Neural cell (in vitro differentiated cells): Measurements from ENCODE around the gene CBFA2T2. TPM values are rescaled to one million over a fixed set of nuclear protein-coding genes. Genes with fewer than 3 reads are reported as not detected.

Experiments
- H2AFZ ChIP-seq: fragments of 200-600, 300-800 bp; sonication (generic), shearing (Covaris generic); 2 replicates; pipeline ENCODE4 v1.6.0; 2014; ENCODE audit warnings: low read depth, mild to moderate bottlenecking, antibody characterized with exemption, low read length, moderate library complexity
- H3F3A ChIP-seq: fragments of 200-600 bp; shearing (Covaris generic); 2 replicates; pipeline ENCODE4 v1.6.1; 2016; ENCODE audit warnings: mild to moderate bottlenecking, moderate library complexity, mixed read lengths, antibody characterized with exemption, low read length; ENCODE audit not compliant: insufficient read depth, poor library complexity, severe bottlenecking
- H3K27ac ChIP-seq: fragments of 200-600, 300-800 bp; sonication (generic), shearing (Covaris generic); 2 replicates; pipeline ENCODE4 v1.5.1; 2014; ENCODE audit warnings: mild to moderate bottlenecking, low read length, moderate library complexity
- H3K27me3 ChIP-seq: fragments of 300-800, 200-600 bp; sonication (generic), shearing (Covaris generic); 2 replicates; pipeline ENCODE4 v1.6.0; 2014; ENCODE audit warnings: mild to moderate bottlenecking, low read depth, low read length, moderate library complexity; ENCODE audit not compliant: insufficient read depth
- H3K36me3 ChIP-seq: fragments of 300-800, 200-600 bp; sonication (generic), shearing (Covaris generic); 2 replicates; pipeline ENCODE4 v1.5.1; 2014; ENCODE audit warnings: mild to moderate bottlenecking, antibody characterized with exemption, low read length, moderate library complexity; ENCODE audit not compliant: insufficient read depth
- H3K4me2 ChIP-seq: fragments of 300-800, 200-600 bp; sonication (generic), shearing (Covaris generic); 2 replicates; pipeline ENCODE4 v1.6.0; 2014; ENCODE audit warnings: mild to moderate bottlenecking, low read length
- H3K4me3 ChIP-seq: fragments of 300-800, 200-600 bp; sonication (generic), shearing (Covaris generic); 2 replicates; pipeline ENCODE4 v1.5.1; 2014; ENCODE audit warnings: mild to moderate bottlenecking, low read length, moderate library complexity
- H3K79me2 ChIP-seq: fragments of 200-600 bp; shearing (Covaris generic); replicated peaks from 2 replicates; pipeline ENCODE4 v1.6.0; 2014; ENCODE audit warnings: mild to moderate bottlenecking, low read length, moderate library complexity; ENCODE audit not compliant: insufficient read depth
- H3K9ac ChIP-seq: fragments of 300-800, 200-600 bp; sonication (generic), shearing (Covaris generic); 2 replicates; pipeline ENCODE4 v1.6.1; 2016; ENCODE audit warnings: mild to moderate bottlenecking, low read length, mixed read lengths
- H3K9me2 ChIP-seq: fragments of 200-600 bp; shearing (Covaris generic); 2 replicates; pipeline ENCODE4 v1.6.1; 2016; ENCODE audit warnings: mild to moderate bottlenecking, low read length, mixed read lengths; ENCODE audit not compliant: insufficient read depth
- H3K9me3 ChIP-seq: fragments of 200-600, 300-800 bp; sonication (generic), shearing (Covaris generic); 2 replicates; pipeline ENCODE4 v1.6.1; 2016; ENCODE audit warnings: mild to moderate bottlenecking, mixed run types, low read length, moderate library complexity, mixed read lengths
- H4K20me1 ChIP-seq: fragments of 200-600 bp; shearing (Covaris generic); 2 replicates; pipeline ENCODE4 v1.6.1; 2016; ENCODE audit warnings: mild to moderate bottlenecking, mixed run types; ENCODE audit not compliant: insufficient read depth
- EP300 ChIP-seq: fragments of 450-650 bp; conservative IDR thresholded peaks from 2 replicates; pipeline ENCODE4 v1.6.1; 2014; ENCODE audit warnings: antibody characterized with exemption, mild to moderate bottlenecking, moderate library complexity; ENCODE audit not compliant: poor library complexity, severe bottlenecking
- MXI1 ChIP-seq: fragments of 450-650 bp; conservative IDR thresholded peaks from 2 replicates; pipeline ENCODE4 v1.6.1; 2014; ENCODE audit warnings: antibody characterized with exemption, mild to moderate bottlenecking; ENCODE audit not compliant: poor library complexity, severe bottlenecking
- POLR2AphosphoS5 ChIP-seq: IDR thresholded peaks from 2 replicates; pipeline ENCODE4 v1.6.1; 2012
- TAF1 ChIP-seq: IDR thresholded peaks from 2 replicates; pipeline ENCODE4 v1.6.1; 2012; ENCODE audit warnings: low read depth
- polyA plus RNA-seq: library from polyadenylated mRNA; depleted of rRNA; stranded (reverse); fragments of >200 nt; gene quantifications from 2 replicates; pipeline ENCODE4 v1.2.3, GENCODE V29; 2014
- TF ChIP-seq, protein P1 (sequence below): IDR thresholded peaks from 2 replicates; pipeline ENCODE4 v1.6.1; 2012; ENCODE audit warnings: borderline replicate concordance
- TF ChIP-seq, protein P2 (sequence below): fragments of 450-650 bp; IDR thresholded peaks from 2 replicates; pipeline ENCODE4 v1.5.1; 2014; ENCODE audit warnings: antibody characterized with exemption, mild to moderate bottlenecking, moderate library complexity; ENCODE audit not compliant: poor library complexity, severe bottlenecking

Gene CBFA2T2
- polyA plus RNA-seq, 1 donor from 2014 or later: 15.9 TPM

- H3F3A ChIP-seq: no peaks in the 10 kb centered on the region
- H3K27ac ChIP-seq: no peak overlapping the region
- no peak overlapping the region for H3K9ac ChIP-seq
- no peak overlapping the region for H3K4me2 ChIP-seq
- no peaks in the 10 kb centered on the region for H3K79me2 ChIP-seq
- no peak overlapping the region for H2AFZ ChIP-seq
- H3K4me3 ChIP-seq: no peak overlapping the region
- H4K20me1 ChIP-seq: no peaks in the 10 kb centered on the region
- H3K9me2 ChIP-seq: no peaks in the 10 kb centered on the region
- H3K27me3 ChIP-seq: no peaks in the 10 kb centered on the region
- TF ChIP-seq POLR2AphosphoS5: no peak
- TF ChIP-seq, protein P1, sequence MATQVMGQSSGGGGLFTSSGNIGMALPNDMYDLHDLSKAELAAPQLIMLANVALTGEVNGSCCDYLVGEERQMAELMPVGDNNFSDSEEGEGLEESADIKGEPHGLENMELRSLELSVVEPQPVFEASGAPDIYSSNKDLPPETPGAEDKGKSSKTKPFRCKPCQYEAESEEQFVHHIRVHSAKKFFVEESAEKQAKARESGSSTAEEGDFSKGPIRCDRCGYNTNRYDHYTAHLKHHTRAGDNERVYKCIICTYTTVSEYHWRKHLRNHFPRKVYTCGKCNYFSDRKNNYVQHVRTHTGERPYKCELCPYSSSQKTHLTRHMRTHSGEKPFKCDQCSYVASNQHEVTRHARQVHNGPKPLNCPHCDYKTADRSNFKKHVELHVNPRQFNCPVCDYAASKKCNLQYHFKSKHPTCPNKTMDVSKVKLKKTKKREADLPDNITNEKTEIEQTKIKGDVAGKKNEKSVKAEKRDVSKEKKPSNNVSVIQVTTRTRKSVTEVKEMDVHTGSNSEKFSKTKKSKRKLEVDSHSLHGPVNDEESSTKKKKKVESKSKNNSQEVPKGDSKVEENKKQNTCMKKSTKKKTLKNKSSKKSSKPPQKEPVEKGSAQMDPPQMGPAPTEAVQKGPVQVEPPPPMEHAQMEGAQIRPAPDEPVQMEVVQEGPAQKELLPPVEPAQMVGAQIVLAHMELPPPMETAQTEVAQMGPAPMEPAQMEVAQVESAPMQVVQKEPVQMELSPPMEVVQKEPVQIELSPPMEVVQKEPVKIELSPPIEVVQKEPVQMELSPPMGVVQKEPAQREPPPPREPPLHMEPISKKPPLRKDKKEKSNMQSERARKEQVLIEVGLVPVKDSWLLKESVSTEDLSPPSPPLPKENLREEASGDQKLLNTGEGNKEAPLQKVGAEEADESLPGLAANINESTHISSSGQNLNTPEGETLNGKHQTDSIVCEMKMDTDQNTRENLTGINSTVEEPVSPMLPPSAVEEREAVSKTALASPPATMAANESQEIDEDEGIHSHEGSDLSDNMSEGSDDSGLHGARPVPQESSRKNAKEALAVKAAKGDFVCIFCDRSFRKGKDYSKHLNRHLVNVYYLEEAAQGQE: no peak
- no peak for TF ChIP-seq MXI1
- H3K9me3 ChIP-seq: no peaks in the 10 kb centered on the region
- no peaks in the 10 kb centered on the region for H3K36me3 ChIP-seq
These were observed 165.3 kb downstream of the CBFA2T2 start for GRCh38 chr20:33655164-33655563.

- TF ChIP-seq, protein P1: no peak
- TF ChIP-seq TAF1 (no peak), MXI1 (no peak), POLR2AphosphoS5 (no peak), EP300 (no peak)
- TF ChIP-seq, protein P2, sequence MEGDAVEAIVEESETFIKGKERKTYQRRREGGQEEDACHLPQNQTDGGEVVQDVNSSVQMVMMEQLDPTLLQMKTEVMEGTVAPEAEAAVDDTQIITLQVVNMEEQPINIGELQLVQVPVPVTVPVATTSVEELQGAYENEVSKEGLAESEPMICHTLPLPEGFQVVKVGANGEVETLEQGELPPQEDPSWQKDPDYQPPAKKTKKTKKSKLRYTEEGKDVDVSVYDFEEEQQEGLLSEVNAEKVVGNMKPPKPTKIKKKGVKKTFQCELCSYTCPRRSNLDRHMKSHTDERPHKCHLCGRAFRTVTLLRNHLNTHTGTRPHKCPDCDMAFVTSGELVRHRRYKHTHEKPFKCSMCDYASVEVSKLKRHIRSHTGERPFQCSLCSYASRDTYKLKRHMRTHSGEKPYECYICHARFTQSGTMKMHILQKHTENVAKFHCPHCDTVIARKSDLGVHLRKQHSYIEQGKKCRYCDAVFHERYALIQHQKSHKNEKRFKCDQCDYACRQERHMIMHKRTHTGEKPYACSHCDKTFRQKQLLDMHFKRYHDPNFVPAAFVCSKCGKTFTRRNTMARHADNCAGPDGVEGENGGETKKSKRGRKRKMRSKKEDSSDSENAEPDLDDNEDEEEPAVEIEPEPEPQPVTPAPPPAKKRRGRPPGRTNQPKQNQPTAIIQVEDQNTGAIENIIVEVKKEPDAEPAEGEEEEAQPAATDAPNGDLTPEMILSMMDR: no peak
- Histone ChIP-seq H3K27me3 (no peaks in the 10 kb centered on the region), H3K9me2 (no peaks in the 10 kb centered on the region), H3K4me2 (no peak overlapping the region), H3F3A (no peaks in the 10 kb centered on the region), H3K4me3 (no peak overlapping the region), H4K20me1 (no peaks in the 10 kb centered on the region), H3K27ac (no peak overlapping the region), H3K9ac (no peak overlapping the region), H3K36me3 (no peaks in the 10 kb centered on the region), H3K79me2 (no peaks in the 10 kb centered on the region), H2AFZ (no peak overlapping the region), H3K9me3 (no peaks in the 10 kb centered on the region)
These were observed 166.3 kb downstream of the CBFA2T2 start for GRCh38 chr20:33656010-33656782.
